H1 (cell line): ENCODE measurements around the gene PRKAA2. TPM values are rescaled to one million over a fixed set of nuclear protein-coding genes. Genes with fewer than 3 reads are reported as not detected.

Source experiments
- CBX5 ChIP-seq: fragments of 300-800, 300-1000 bp; sonication (generic); IDR thresholded peaks from 2 replicates; pipeline ENCODE4 v1.7.1; 2016; ENCODE audit warnings: antibody characterized with exemption, low read length, low read depth
- CHD2 ChIP-seq: IDR thresholded peaks from 2 replicates; pipeline ENCODE4 v1.6.1; 2012; ENCODE audit warnings: low read length, improper control_type of control experiment
- CHD7 ChIP-seq: fragments of 300-600 bp; sonication (generic); IDR thresholded peaks from 2 replicates; pipeline ENCODE4 v1.7.1; 2012; ENCODE audit warnings: low read length, moderate library complexity, mild to moderate bottlenecking, inconsistent platforms; ENCODE audit not compliant: insufficient replicate concordance
- HDAC2 ChIP-seq, 2 experiments: fragments of 300-600 bp in 1 of 2; sonication (generic) in 1 of 2; IDR thresholded peaks; 2 replicates each; pipeline ENCODE4 v1.6.1; 2011 to 2012; ENCODE audit warnings: low read depth in 2 of 2, low read length in 2 of 2, mild to moderate bottlenecking in 2 of 2, moderate library complexity in 2 of 2, borderline replicate concordance in 1 of 2, inconsistent platforms in 1 of 2
- KDM4A ChIP-seq: IDR thresholded peaks from one replicate; pipeline ENCODE4 v1.7.1; 2012; ENCODE audit warnings: low read depth, mild to moderate bottlenecking, moderate library complexity, low read length, inconsistent platforms; ENCODE audit not compliant: severe bottlenecking
- RBBP5 ChIP-seq: IDR thresholded peaks from 2 replicates; pipeline ENCODE4 v1.7.1; 2012; ENCODE audit warnings: low read depth, mild to moderate bottlenecking, inconsistent platforms, low read length, moderate library complexity, borderline replicate concordance
- RNF2 ChIP-seq: fragments of 200-900, 300-1000 bp; sonication (generic); IDR thresholded peaks from 2 replicates; pipeline ENCODE4 v1.7.1; 2016; ENCODE audit warnings: borderline replicate concordance, low read depth, mild to moderate bottlenecking, antibody characterized with exemption, low read length; ENCODE audit not compliant: poor library complexity, severe bottlenecking; ENCODE audit errors: missing control alignments
- SAP30 ChIP-seq: fragments of 300-600 bp; sonication (generic); IDR thresholded peaks from 2 replicates; pipeline ENCODE4 v1.7.1; 2012; ENCODE audit warnings: low read length, moderate library complexity, mild to moderate bottlenecking, inconsistent platforms; ENCODE audit not compliant: insufficient read depth, insufficient replicate concordance
- TEAD4 ChIP-seq: IDR thresholded peaks from 2 replicates; pipeline ENCODE4 v1.6.1; 2012; ENCODE audit warnings: low read depth, low read length, inconsistent platforms, mixed read lengths
- polyA plus RNA-seq, 7 experiments: library from polyadenylated mRNA; depleted of rRNA in 3 of 7; stranded (reverse) in 5 of 7; unstranded in 2 of 7; fragments of >200 nt in 5 of 7; fragments of 200-250 nt in 2 of 7; gene quantifications; 1 replicate in 5 of 7; 2 replicates in 1 of 7; 4 replicates in 1 of 7; pipeline versions ENCODE4 v1.2.1 to v1.2.3, GENCODE V29; 2011 to 2013; ENCODE audit warnings: missing spikeins in 2 of 7, mixed read lengths in 2 of 7
- total RNA-seq: library from RNA; stranded (reverse); fragmentation: NEBNext Ultra II Directional; extraction: Animal tissue kit (Norgen Biotek cat#: 25700); gene quantifications from 2 replicates; pipeline ENCODE4 v1.2.1, GENCODE V29; 2021

PRKAA2 gene
- total and polyA plus RNA-seq, 2 of the 8 experiments (the other 6 are each of a cell fraction or from before 2014, with no cell fraction given): 2.6 to 6.4 TPM

GRCh38 chr1:56688522-56689026 lies 43.5 kb downstream of the PRKAA2 start (continued):
- TF ChIP-seq CHD7 (no peak), HDAC2 (IDR thresholded peaks at IDR 0.05; ENCODE audit: borderline replicate concordance in 1 of 2, low read depth in 2 of 2, low read length in 2 of 2) (no peak), RBBP5 (no peak), CHD2 (no peak), SAP30 (no peak), RNF2 (no peak), CBX5 (no peak), KDM4A (no peak), TEAD4 (no peak)
